Left lung (tissue), 10 donors: ENCODE data around the gene LBR. TPM values are rescaled to one million over a fixed set of nuclear protein-coding genes. Genes with fewer than 3 reads are reported as not detected.
A peak's percentile ranks its signal among the peaks of the same experiment; 100 is the strongest.

Experiments
- ATAC-seq: fragments of 200-7000 bp; cut with Tn5 transposase; one replicate; pipeline ENCODE4 v1.9.1; 2020; ENCODE audit warnings: moderate library complexity
- DNase-seq, 4 donors: peaks; one replicate each; pipeline ENCODE4 v3.0.0-alpha.2; 2013 to 2020
- H3K27ac ChIP-seq, 2 donors: fragments of 200-600 bp; sonication (generic) in 1 of 2; one replicate each; pipeline versions ENCODE4 v1.5.0 to v1.8.0; 2020 to 2021
- H3K27me3 ChIP-seq, 2 donors: fragments of 200-600 bp; sonication (generic) in 1 of 2; one replicate each; pipeline versions ENCODE4 v1.5.0 to v1.8.0; 2020 to 2021
- H3K36me3 ChIP-seq, 2 donors: fragments of 200-600 bp; sonication (generic) in 1 of 2; one replicate each; pipeline versions ENCODE4 v1.5.0 to v1.8.0; 2020 to 2021
- H3K4me1 ChIP-seq, 2 donors: fragments of 200-600 bp; one replicate each; pipeline ENCODE4 v1.8.0; 2021
- H3K4me3 ChIP-seq, 2 donors: fragments of 200-600 bp; sonication (generic) in 1 of 2; one replicate each; pipeline versions ENCODE4 v1.5.0 to v1.8.0; 2020 to 2021; ENCODE audit warnings: mild to moderate bottlenecking in 1 of 2
- H3K9me3 ChIP-seq, 2 donors: fragments of 200-600 bp; sonication (generic) in 1 of 2; one replicate each; pipeline versions ENCODE4 v1.5.0 to v1.8.0; 2020 to 2021
- intact Hi-C, 2 donors: fragments of 100-400 bp; cut with DNase I; formaldehyde crosslinking; loops; one replicate each; pipeline versions ENCODE4 v1.11.2 to v1.14.2; 2022
- polyA plus RNA-seq, 6 donors: library from polyadenylated mRNA; unstranded; fragments of 120-200 nt; gene quantifications; one replicate each; pipeline ENCODE4 v1.2.1, GENCODE V29; 2013; ENCODE audit not compliant: insufficient read length in 6 of 6
- total RNA-seq, 2 donors: library from RNA; stranded (reverse); fragmentation: NEBNext Ultra II Directional; extraction: Animal tissue kit (Norgen Biotek cat#: 25700); gene quantifications; one replicate each; pipeline ENCODE4 v1.2.1, GENCODE V29; 2021
- TF ChIP-seq, protein P1 (sequence below), 2 donors: fragments of 200-600 bp; sonication (generic) in 1 of 2; IDR thresholded peaks; one replicate each; pipeline versions ENCODE4 v1.5.0 to v1.8.0; 2021; ENCODE audit warnings: antibody characterized with exemption in 2 of 2
- donor health status: DM: no; HTN: yes; CAD: no.
- donor health status: DM: no; HTN: no; CAD: no.

Gene LBR
- total and polyA plus RNA-seq, 8 donors = 42.4 to 109 (median 89.5) TPM

DNA sequence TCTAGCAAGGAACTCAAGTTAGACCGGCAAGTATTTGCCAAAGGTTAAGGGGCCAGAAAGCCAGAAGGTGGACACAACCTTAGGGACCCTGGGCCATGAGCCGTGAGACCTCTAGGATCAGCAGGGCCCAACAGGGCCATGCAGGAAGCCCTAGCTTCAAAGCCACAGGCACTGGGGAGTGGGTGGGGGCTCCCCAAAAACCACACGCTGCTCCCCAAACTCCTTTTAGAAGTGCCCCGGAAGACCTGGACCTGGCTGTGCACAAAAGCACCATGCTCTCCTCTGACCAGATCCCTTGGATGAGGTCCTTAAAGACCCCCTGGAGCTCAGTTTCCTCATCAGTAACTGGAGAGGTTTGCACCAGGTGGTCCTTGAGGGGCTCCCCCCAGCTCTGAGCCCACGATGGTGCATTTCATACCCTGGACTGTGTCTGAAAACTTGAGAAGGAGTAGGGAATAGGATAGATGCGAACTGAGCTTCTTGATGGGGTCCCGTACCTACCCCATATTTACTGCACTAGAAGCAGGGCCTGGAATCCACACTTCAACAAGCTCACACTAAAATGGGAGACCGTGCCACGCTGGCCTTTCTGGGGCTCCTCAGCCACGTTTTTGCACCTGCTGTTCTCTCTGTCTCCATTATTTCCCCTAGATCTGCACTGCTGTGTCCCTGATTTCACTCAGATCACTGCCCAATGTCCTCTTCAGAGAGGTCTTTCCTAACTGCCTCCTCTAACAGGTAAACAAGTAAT, 40.6 kb upstream of the LBR start:
- intact Hi-C loops = no loop called here
- peak overlapping the region in 1 of 2 donors; percentile 47 for H3K4me3 ChIP-seq
- ATAC-seq = no peak

DNA sequence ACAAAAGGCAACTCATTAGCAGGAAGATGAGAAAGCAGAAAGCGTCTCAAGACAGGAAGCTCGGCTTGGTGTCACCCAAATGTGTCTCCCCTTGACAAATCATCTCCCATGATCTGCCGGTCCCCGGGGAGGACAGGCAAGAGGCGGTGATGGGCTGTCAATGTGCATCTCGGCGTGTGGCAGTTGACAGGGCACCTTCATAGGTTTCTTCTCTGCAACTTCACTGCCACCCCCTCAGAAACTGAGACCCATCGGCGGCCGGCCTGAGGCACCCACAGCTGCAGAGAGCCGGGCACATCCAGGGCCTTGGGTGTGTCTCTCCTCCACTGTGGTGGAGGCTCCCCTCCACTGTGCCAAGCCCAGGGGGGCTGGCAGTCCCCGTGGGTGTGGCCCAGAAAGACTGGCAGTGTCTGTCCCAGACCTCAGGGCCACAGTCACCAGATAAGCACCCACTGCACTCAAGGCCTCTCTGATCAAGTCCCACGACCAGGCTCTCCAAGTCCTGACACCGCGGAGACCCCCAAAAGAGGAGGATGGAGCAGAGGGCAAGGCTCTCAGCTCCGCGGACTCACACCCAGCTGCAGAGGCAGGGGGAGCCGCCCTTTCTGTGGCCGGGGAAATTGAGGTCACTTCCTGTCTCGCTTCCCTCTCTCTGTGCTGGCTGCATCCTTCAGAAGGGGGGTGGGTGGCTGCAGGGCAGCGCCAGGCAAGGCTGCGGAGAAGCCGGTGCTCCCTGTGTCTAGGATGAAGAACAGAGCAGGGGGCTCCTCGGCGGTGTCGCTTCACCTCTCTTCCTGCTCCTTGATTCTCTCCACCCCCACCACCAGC, 39.6 kb upstream of the LBR start:
- TF ChIP-seq, protein P1, sequence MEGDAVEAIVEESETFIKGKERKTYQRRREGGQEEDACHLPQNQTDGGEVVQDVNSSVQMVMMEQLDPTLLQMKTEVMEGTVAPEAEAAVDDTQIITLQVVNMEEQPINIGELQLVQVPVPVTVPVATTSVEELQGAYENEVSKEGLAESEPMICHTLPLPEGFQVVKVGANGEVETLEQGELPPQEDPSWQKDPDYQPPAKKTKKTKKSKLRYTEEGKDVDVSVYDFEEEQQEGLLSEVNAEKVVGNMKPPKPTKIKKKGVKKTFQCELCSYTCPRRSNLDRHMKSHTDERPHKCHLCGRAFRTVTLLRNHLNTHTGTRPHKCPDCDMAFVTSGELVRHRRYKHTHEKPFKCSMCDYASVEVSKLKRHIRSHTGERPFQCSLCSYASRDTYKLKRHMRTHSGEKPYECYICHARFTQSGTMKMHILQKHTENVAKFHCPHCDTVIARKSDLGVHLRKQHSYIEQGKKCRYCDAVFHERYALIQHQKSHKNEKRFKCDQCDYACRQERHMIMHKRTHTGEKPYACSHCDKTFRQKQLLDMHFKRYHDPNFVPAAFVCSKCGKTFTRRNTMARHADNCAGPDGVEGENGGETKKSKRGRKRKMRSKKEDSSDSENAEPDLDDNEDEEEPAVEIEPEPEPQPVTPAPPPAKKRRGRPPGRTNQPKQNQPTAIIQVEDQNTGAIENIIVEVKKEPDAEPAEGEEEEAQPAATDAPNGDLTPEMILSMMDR (IDR thresholded peaks at IDR 0.05) = no peak
- peak overlapping the region; percentile 92 to 98 for H3K27ac ChIP-seq
- DNase-seq (peak in 3 of 4 donors; percentile 57 to 94 (median 88)), ATAC-seq (peak; percentile 88)
- no peaks in the 10 kb centered on the region for H3K9me3 ChIP-seq
- intact Hi-C loops = no loop called here
- peaks cover 6 to 29% of the 10 kb centered on the region in 2 donors for H3K4me1 ChIP-seq
- H3K36me3 ChIP-seq = no peaks in the 10 kb centered on the region
- H3K27me3 ChIP-seq = no peaks in the 10 kb centered on the region
- peak overlapping the region; percentile 15 to 47 for H3K4me3 ChIP-seq

More for the DNA sequence above, 40.6 kb upstream of the LBR start:
- peak overlapping the region; percentile 92 to 98 for H3K27ac ChIP-seq
- H3K27me3 ChIP-seq = no peaks in the 10 kb centered on the region
- DNase-seq = peak in 1 of 4 donors; percentile 26
- no peaks in the 10 kb centered on the region for H3K9me3 ChIP-seq
- peaks cover 6 to 27% of the 10 kb centered on the region in 2 donors for H3K4me1 ChIP-seq
- H3K36me3 ChIP-seq = no peaks in the 10 kb centered on the region
- TF ChIP-seq, protein P1 (IDR thresholded peaks at IDR 0.05) = no peak

DNA sequence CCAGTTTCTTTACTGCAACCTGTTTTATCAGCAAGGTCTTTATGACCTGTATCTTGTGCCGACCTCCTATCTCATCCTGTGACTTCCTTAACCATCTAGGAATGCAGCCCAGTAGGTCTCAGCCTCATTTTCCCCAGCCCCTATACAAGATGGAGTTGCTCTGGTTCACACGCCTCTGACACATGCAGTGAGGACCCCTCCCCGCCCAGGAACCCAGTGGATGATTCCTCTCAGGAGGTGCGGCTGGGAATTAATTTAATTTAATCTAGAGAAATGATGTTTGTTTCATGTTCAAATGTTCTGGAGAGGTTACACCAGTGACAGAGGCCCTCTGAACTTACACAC, 39.0 kb upstream of the LBR start:
- peak overlapping the region; percentile 92 to 98 for H3K27ac ChIP-seq
- no peak for DNase-seq
- peaks cover 6 to 29% of the 10 kb centered on the region in 2 donors for H3K4me1 ChIP-seq
- H3K36me3 ChIP-seq = no peaks in the 10 kb centered on the region
- intact Hi-C loops = no loop called here
- peak overlapping the region in 1 of 2 donors; percentile 47 for H3K4me3 ChIP-seq
- ATAC-seq = no peak
- TF ChIP-seq, protein P1 (IDR thresholded peaks at IDR 0.05) = no peak
- H3K27me3 ChIP-seq = no peaks in the 10 kb centered on the region
- no peaks in the 10 kb centered on the region for H3K9me3 ChIP-seq

DNA sequence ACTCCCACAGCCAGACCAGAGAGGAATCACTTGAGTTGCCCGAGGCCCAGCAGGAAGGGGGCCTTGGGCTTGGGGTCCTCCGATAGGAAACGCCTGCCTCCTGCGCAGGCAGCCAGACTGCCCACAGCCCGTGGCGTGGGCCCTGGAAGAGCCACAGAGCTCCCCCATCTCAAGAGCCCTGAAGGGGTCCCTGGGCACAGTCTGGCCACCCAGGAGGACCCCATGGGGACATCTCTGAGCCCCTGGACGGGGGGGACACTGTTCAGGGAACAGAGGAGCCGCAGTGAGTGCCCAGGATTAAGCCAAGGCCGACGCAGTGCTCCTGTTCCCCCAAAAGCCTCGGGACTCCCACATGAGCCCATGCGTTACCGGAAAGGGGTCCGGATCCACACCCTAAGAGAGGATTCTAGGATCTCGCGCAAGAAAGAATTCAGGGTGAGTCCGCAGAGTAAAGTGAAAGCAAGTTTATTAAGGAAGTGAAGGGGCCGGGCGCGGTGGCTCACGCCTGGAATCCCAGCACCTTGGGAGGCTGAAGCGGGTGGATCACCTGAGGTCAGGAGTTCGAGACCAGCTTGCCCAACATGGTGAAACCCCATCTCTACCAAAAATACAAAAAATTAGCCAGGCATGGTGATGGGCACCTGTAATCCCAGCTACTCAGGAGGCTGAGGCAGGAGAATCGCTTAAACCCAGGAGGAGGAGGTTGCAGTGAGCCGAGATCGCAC, 38.1 kb upstream of the LBR start:
- Histone ChIP-seq H3K9me3 (no peaks in the 10 kb centered on the region), H3K27me3 (no peaks in the 10 kb centered on the region), H3K36me3 (no peaks in the 10 kb centered on the region), H3K4me3 (no peak overlapping the region), H3K27ac (no peak overlapping the region), H3K4me1 (peaks cover 6 to 36% of the 10 kb centered on the region in 2 donors)
- intact Hi-C loops = no loop called here
- TF ChIP-seq, protein P1 (IDR thresholded peaks at IDR 0.05) = no peak
- no peak for ATAC-seq
- DNase-seq = no peak
